H1 (cell line): Measurements from ENCODE around the gene IDI2.

ENCODE experiments used
- BACH1 ChIP-seq: IDR thresholded peaks from 2 replicates; pipeline ENCODE4 v1.6.1; 2012; ENCODE audit warnings: low read length, improper control_type of control experiment
- EP300 ChIP-seq, 2 experiments: IDR thresholded peaks; 1 replicate in 1 of 2; 2 replicates in 1 of 2; pipeline ENCODE4 v1.6.1; 2011 to 2012; ENCODE audit warnings: low read depth in 2 of 2, low read length in 2 of 2, mild to moderate bottlenecking in 2 of 2, borderline replicate concordance in 1 of 2, inconsistent platforms in 1 of 2, moderate library complexity in 1 of 2
- EZH2 ChIP-seq: fragments of 200-600 bp; sonication (generic); IDR thresholded peaks from 2 replicates; pipeline ENCODE4 v1.7.1; 2012; ENCODE audit warnings: low read depth, mild to moderate bottlenecking, moderate library complexity, low read length, inconsistent platforms; ENCODE audit not compliant: severe bottlenecking
- GTF2F1 ChIP-seq: IDR thresholded peaks from 2 replicates; pipeline ENCODE4 v1.6.1; 2012; ENCODE audit warnings: low read depth, low read length, improper control_type of control experiment, borderline replicate concordance
- KDM1A ChIP-seq: fragments of 200-600, 300-600 bp; sonication (generic); IDR thresholded peaks from 2 replicates; pipeline ENCODE4 v1.7.1; 2016; ENCODE audit warnings: mild to moderate bottlenecking, low read length, borderline replicate concordance
- POLR2A ChIP-seq, 2 experiments: IDR thresholded peaks; 1 replicate in 1 of 2; 2 replicates in 1 of 2; pipeline ENCODE4 v1.6.1; 2011; ENCODE audit warnings: low read depth in 2 of 2, low read length in 2 of 2, mild to moderate bottlenecking in 2 of 2; ENCODE audit errors: control extremely low read depth in 1 of 2
- POLR2AphosphoS5 ChIP-seq: IDR thresholded peaks from 2 replicates; pipeline ENCODE4 v1.6.1; 2011; ENCODE audit warnings: low read depth, low read length
- RXRA ChIP-seq: IDR thresholded peaks from 2 replicates; pipeline ENCODE4 v1.6.1; 2011; ENCODE audit warnings: low read depth, mild to moderate bottlenecking, low read length, moderate library complexity; ENCODE audit not compliant: insufficient read depth
- SP2 ChIP-seq: IDR thresholded peaks from 2 replicates; pipeline ENCODE4 v1.6.1; 2012; ENCODE audit warnings: mild to moderate bottlenecking, low read length, inconsistent platforms
- TF ChIP-seq, protein P1 (sequence below), 3 experiments: IDR thresholded peaks; 1 replicate in 2 of 3; 2 replicates in 1 of 3; pipeline versions ENCODE4 v1.5.1 to v1.6.1; 2011; ENCODE audit warnings: low read length in 3 of 3, mild to moderate bottlenecking in 3 of 3, inconsistent platforms in 2 of 3, low read depth in 1 of 3, moderate library complexity in 1 of 3; ENCODE audit not compliant: insufficient read depth in 1 of 3; ENCODE audit errors: control extremely low read depth in 1 of 3
- TF ChIP-seq, protein P2 (sequence below): IDR thresholded peaks from 2 replicates; pipeline ENCODE4 v1.6.1; 2012; ENCODE audit warnings: inconsistent platforms

DNA sequence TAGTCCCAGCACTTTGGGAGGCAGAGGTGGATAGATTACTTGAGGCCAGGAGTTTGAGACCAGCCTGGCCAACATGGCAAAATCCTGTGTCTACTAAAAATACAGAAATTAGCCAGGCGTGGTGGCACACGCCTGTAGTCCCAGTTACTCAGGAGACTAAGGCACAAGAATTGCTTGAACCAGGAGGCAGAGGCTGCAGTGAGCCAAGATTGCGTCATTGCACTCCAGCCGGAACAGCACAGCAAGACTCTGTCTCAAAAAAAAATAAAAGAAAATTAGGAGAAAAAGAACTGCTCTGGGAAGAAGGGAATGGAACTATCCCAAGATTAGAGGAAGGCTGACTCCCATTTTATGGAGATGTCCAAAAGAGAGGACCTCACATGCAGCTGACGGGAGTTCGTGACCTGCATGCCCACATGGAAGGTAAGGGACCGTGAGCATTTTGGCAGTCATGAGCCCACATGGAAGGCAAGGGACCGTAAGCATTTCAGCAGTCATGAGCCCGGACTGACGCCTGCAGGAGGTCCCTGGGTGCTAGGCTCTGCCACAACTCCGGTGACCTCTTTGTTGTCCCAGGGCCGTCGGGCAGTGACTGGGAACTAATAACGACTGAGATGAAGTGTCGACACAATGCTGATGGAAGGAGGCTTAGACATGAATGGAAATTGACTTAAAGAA lies 56.0 kb downstream of the IDI2 start:
- TF ChIP-seq, protein P1, sequence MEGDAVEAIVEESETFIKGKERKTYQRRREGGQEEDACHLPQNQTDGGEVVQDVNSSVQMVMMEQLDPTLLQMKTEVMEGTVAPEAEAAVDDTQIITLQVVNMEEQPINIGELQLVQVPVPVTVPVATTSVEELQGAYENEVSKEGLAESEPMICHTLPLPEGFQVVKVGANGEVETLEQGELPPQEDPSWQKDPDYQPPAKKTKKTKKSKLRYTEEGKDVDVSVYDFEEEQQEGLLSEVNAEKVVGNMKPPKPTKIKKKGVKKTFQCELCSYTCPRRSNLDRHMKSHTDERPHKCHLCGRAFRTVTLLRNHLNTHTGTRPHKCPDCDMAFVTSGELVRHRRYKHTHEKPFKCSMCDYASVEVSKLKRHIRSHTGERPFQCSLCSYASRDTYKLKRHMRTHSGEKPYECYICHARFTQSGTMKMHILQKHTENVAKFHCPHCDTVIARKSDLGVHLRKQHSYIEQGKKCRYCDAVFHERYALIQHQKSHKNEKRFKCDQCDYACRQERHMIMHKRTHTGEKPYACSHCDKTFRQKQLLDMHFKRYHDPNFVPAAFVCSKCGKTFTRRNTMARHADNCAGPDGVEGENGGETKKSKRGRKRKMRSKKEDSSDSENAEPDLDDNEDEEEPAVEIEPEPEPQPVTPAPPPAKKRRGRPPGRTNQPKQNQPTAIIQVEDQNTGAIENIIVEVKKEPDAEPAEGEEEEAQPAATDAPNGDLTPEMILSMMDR (IDR thresholded peaks at IDR 0.05; ENCODE audit: control extremely low read depth in 1 of 3, insufficient read depth in 1 of 3, low read depth in 1 of 3, low read length in 3 of 3) = no peak
- TF ChIP-seq RXRA (no peak), KDM1A (no peak), POLR2A (IDR thresholded peaks at IDR 0.05; ENCODE audit: control extremely low read depth in 1 of 2, low read depth in 2 of 2, low read length in 2 of 2) (no peak), EZH2 (no peak), BACH1 (no peak), POLR2AphosphoS5 (no peak), EP300 (IDR thresholded peaks at IDR 0.05; ENCODE audit: borderline replicate concordance in 1 of 2, low read depth in 2 of 2, low read length in 2 of 2) (no peak), SP2 (no peak), GTF2F1 (no peak)
- TF ChIP-seq, protein P2, sequence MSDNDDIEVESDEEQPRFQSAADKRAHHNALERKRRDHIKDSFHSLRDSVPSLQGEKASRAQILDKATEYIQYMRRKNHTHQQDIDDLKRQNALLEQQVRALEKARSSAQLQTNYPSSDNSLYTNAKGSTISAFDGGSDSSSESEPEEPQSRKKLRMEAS = peak; percentile 79
